Mammary epithelial cell (primary cell): ENCODE data around the gene EFCAB12.

Experiments
- CTCF ChIP-seq, 2 donors: IDR thresholded peaks in 1 of 2; conservative IDR thresholded peaks in 1 of 2; 2 replicates each; pipeline ENCODE4 v1.5.1; 2011 to 2012; ENCODE audit warnings: inconsistent platforms in 2 of 2, low read length in 2 of 2, mild to moderate bottlenecking in 2 of 2, control low read depth in 1 of 2, low read depth in 1 of 2; ENCODE audit not compliant: insufficient read depth in 1 of 2; ENCODE audit errors: extremely low read depth in 1 of 2
- EZH2 ChIP-seq: IDR thresholded peaks from 2 replicates; pipeline ENCODE4 v1.6.1; 2012; ENCODE audit warnings: low read length, inconsistent platforms, borderline replicate concordance

DNA sequence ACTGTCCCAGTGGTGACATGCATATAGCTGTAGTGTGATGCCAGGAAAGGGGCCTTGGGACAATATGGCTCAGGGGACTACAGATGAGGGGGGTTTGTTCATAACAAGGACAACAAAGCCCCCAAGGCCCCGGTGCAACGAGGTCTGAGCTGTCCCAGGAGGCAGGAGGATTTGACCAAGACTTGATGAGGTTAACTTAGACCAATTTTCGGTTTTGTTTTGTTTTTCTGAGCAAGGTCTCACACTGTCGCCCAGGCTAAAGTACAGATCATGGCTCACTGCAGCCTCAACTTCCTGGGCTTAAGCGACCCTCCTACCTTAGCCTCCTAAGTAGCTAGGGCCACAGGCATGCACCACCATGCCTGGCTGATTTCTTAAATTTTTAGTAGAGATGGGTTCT is 23.8 kb downstream of the EFCAB12 start:
- TF ChIP-seq CTCF (conservative IDR thresholded peaks at IDR 0.05 in 1 of 2, IDR thresholded peaks at IDR 0.05 in 1 of 2; ENCODE audit: extremely low read depth in 1 of 2, insufficient read depth in 1 of 2, low read depth in 1 of 2, low read length in 2 of 2): no peak
- TF ChIP-seq EZH2: no peak
